Measurements from ENCODE around the gene TEX19. TPM values are rescaled to one million over a fixed set of nuclear protein-coding genes. Genes with fewer than 3 reads are reported as not detected.

Gene TEX19
- total RNA-seq, 3 donors from 2014 or later (not counting 1 experiment from before 2014, with no cell fraction given) = not detected

DNA sequence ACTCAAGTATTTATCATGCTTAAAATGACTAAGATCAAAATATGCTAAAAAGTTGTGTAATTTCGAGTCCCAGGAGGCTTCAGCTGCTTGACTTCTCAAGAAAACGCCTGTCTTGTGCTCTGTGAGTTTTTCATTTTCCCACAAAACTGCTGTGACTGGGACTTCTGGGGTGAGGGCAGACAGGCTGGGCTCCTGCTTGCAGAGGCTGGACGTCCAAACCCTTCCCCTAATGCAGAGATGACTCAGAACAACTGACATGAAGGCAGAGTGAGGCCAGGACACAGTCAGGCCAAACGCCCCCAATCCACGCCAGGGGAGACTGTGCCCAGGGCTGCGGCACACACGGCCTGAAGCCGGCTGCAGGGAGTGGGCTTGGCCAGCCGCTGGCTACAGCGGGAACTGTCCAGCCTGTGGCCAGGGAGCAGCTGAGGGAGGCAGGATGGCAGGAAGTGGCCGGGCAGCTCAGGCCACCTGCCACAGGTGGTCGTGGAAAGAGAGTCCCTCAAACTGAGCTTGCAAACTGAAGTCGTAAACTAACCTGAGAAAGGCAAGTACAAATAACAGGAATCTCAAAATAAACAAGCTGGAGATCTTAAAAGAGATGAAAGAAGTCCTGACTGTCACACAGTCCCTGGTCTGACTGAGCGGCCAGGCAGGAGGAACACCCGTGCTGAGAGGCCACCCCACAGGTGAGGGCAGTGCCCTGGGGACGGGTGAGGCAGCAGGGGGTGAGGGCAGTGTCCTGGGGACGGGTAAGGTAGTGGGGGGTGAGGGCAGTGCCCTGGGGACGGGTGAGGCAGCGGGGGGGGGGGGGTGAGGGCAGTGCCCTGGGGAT, 37.8 kb downstream of the TEX19 start:
- H3K9me3 ChIP-seq (ENCODE audit: control insufficient read depth, insufficient read depth, low read length) = no peaks in the 10 kb centered on the region
- no peak overlapping the region for H3K27ac ChIP-seq (ENCODE audit: low read length)
- intact Hi-C loops (cut with micrococcal nuclease) = no loop called here
- H3K4me3 ChIP-seq (ENCODE audit: low read length) = no peak overlapping the region
- peaks cover 11% of the 10 kb centered on the region for H3K36me3 ChIP-seq (ENCODE audit: control insufficient read depth, insufficient read depth, low read length)
- H3K4me1 Mint-ChIP-seq = peaks cover 13 to 14% of the 10 kb centered on the region in 2 donors
- H3K9me3 Mint-ChIP-seq = no peaks in the 10 kb centered on the region
- no peak for DNase-seq
- WGBS (ENCODE audit: insufficient coverage) = 82% methylated on average over 18 of the region's 19 CpGs
- H3K27me3 ChIP-seq (ENCODE audit: control insufficient read depth, insufficient read depth, low read length) = no peaks in the 10 kb centered on the region
- peaks cover 23% of the 10 kb centered on the region for H3K4me1 ChIP-seq (ENCODE audit: control insufficient read depth, insufficient read depth, low read length)
- TF ChIP-seq, protein P1, sequence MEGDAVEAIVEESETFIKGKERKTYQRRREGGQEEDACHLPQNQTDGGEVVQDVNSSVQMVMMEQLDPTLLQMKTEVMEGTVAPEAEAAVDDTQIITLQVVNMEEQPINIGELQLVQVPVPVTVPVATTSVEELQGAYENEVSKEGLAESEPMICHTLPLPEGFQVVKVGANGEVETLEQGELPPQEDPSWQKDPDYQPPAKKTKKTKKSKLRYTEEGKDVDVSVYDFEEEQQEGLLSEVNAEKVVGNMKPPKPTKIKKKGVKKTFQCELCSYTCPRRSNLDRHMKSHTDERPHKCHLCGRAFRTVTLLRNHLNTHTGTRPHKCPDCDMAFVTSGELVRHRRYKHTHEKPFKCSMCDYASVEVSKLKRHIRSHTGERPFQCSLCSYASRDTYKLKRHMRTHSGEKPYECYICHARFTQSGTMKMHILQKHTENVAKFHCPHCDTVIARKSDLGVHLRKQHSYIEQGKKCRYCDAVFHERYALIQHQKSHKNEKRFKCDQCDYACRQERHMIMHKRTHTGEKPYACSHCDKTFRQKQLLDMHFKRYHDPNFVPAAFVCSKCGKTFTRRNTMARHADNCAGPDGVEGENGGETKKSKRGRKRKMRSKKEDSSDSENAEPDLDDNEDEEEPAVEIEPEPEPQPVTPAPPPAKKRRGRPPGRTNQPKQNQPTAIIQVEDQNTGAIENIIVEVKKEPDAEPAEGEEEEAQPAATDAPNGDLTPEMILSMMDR (IDR thresholded peaks at IDR 0.05) = no peak
- no peaks in the 10 kb centered on the region for H3K36me3 Mint-ChIP-seq
- no peaks in the 10 kb centered on the region for H3K27me3 Mint-ChIP-seq (ENCODE audit: low read depth in 2 of 2)
- no peak overlapping the region for H3K4me3 Mint-ChIP-seq
- no peak overlapping the region for H3K27ac Mint-ChIP-seq
- ATAC-seq = no peak

DNA sequence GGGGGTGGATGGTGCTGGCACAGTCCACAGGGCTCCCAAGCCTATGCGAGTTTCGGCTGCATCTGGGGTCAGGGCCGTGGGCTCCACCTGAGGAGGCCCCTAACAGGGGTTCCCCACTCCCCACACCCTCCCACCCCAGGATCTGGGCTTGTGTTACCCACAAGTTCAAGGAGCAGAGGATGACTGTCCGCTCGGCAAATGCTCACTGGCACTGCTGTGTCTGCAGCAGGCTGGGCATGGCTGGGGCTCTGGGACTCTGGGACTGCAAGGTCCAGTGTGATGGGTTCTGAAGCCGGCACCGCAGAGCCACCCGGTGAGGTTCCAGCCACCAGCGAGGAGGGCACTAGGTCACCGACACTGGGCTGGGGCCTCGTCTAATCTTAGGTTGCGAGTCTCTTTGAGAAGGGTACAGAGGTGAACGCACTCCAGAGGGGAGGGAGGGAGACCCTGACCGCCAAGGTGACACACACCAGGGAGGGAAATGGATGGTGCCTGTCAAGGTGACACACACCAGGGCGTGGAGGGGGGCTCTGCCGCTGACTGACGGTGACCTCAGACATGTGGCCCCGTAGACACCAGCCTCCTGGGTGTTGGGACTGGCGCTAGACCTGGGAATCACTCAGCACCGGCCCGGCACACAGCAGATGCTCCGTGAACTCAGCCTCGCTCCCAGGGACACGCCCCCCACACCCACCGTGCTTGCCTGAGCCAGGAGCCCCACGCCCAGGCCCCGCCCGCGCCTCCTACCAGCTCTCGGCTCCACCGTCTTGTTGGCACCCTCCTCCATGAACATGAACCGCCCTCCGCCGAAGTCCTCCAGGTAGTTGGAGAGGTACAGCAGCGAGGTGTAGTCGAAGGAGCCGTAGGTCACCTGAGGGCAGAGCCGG, 38.6 kb downstream of the TEX19 start:
- no peak overlapping the region for H3K4me3 Mint-ChIP-seq
- WGBS (ENCODE audit: insufficient coverage) = 94% methylated on average over 38 of the region's 38 CpGs

DNA sequence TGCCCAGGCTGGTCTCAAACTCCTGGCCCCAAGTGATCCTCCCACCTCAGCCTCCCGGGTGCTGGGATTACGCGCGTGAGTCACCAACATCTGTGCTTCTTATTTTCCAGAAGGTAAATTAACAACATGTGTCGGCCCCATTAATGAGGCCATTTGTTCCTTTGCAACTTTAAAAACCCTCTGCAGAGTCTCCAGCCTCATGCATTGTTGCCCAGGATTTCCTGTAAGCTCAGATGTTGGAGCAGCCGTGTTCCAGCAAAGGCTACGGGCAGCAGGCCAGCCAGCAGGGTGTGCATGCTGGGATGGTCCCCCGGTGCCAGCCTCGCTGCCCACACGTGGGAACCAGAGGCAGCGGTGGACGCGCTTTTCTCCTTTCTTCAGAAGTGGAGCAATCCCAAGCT, 40.0 kb downstream of the TEX19 start:
- Histone ChIP-seq H3K27ac (ENCODE audit: low read length) (no peak overlapping the region), H3K9me3 (ENCODE audit: control insufficient read depth, insufficient read depth, low read length) (no peaks in the 10 kb centered on the region), H3K27me3 (ENCODE audit: control insufficient read depth, insufficient read depth, low read length) (no peaks in the 10 kb centered on the region), H3K4me1 (ENCODE audit: control insufficient read depth, insufficient read depth, low read length) (peaks cover 23% of the 10 kb centered on the region), H3K4me3 (ENCODE audit: low read length) (no peak overlapping the region), H3K36me3 (ENCODE audit: control insufficient read depth, insufficient read depth, low read length) (peaks cover 7% of the 10 kb centered on the region)
- no peak overlapping the region for H3K4me3 Mint-ChIP-seq
- intact Hi-C loops (cut with micrococcal nuclease) = no loop called here
- no peak overlapping the region for H3K27ac Mint-ChIP-seq
- peaks cover 13 to 18% of the 10 kb centered on the region in 2 donors for H3K4me1 Mint-ChIP-seq
- H3K9me3 Mint-ChIP-seq = no peaks in the 10 kb centered on the region
- no peak for DNase-seq
- H3K27me3 Mint-ChIP-seq (ENCODE audit: low read depth in 2 of 2) = no peaks in the 10 kb centered on the region
- WGBS (ENCODE audit: insufficient coverage) = 90% methylated on average over 13 of the region's 13 CpGs
- no peaks in the 10 kb centered on the region for H3K36me3 Mint-ChIP-seq
- TF ChIP-seq, protein P1 (IDR thresholded peaks at IDR 0.05) = no peak
- ATAC-seq = no peak

More for the DNA sequence above, 38.6 kb downstream of the TEX19 start:
- Histone ChIP-seq H3K9me3 (ENCODE audit: control insufficient read depth, insufficient read depth, low read length) (no peaks in the 10 kb centered on the region), H3K36me3 (ENCODE audit: control insufficient read depth, insufficient read depth, low read length) (peaks cover 6% of the 10 kb centered on the region), H3K4me1 (ENCODE audit: control insufficient read depth, insufficient read depth, low read length) (peaks cover 23% of the 10 kb centered on the region), H3K4me3 (ENCODE audit: low read length) (no peak overlapping the region), H3K27me3 (ENCODE audit: control insufficient read depth, insufficient read depth, low read length) (no peaks in the 10 kb centered on the region), H3K27ac (ENCODE audit: low read length) (no peak overlapping the region)
- no peak for ATAC-seq
- DNase-seq = no peak
- no peak overlapping the region for H3K27ac Mint-ChIP-seq
- TF ChIP-seq, protein P1 (IDR thresholded peaks at IDR 0.05) = no peak
- H3K4me1 Mint-ChIP-seq = peaks cover 13 to 14% of the 10 kb centered on the region in 2 donors
- no peaks in the 10 kb centered on the region for H3K27me3 Mint-ChIP-seq (ENCODE audit: low read depth in 2 of 2)
- H3K36me3 Mint-ChIP-seq = no peaks in the 10 kb centered on the region
- intact Hi-C loops (cut with micrococcal nuclease) = no loop called here
- H3K9me3 Mint-ChIP-seq = no peaks in the 10 kb centered on the region

Data from natural killer cell (primary cell).